Fibroblast of mammary gland (primary cell): Measurements from ENCODE around the gene SH2D2A.

ENCODE experiments used
- DNase-seq: peaks from one replicate; pipeline ENCODE4 v3.0.0-alpha.2; 2010; ENCODE audit warnings: low read depth
- H3K4me3 ChIP-seq: 2 replicates; pipeline ENCODE4 v1.5.1; 2011; ENCODE audit warnings: low read depth, mild to moderate bottlenecking, low read length, moderate library complexity; ENCODE audit not compliant: control insufficient read depth
- TF ChIP-seq, protein P1 (sequence below): conservative IDR thresholded peaks from 2 replicates; pipeline ENCODE4 v1.5.1; 2011; ENCODE audit warnings: low read depth, low read length, inconsistent platforms; ENCODE audit not compliant: control insufficient read depth, insufficient read depth

Gene SH2D2A

DNA sequence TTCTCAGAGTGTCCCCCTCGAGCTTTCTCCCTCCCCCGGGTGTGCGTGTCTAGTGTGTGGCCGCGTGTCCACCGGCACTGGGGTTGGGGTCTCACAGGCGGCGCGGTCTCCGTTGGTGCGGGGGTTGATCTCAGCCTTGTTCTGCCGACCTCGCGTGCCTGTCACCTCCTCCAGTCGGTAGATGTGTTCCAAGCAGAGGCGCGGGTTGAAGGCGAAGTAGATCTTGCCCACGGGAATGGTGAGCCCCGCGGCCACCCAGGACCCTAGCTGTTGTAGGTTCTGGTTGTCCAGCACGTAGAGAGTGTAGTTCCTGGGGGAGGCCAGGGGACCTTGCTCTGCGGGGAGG lies 32.5 kb upstream of the SH2D2A start:
- DNase-seq = no peak
- no peak overlapping the region for H3K4me3 ChIP-seq
- TF ChIP-seq, protein P1, sequence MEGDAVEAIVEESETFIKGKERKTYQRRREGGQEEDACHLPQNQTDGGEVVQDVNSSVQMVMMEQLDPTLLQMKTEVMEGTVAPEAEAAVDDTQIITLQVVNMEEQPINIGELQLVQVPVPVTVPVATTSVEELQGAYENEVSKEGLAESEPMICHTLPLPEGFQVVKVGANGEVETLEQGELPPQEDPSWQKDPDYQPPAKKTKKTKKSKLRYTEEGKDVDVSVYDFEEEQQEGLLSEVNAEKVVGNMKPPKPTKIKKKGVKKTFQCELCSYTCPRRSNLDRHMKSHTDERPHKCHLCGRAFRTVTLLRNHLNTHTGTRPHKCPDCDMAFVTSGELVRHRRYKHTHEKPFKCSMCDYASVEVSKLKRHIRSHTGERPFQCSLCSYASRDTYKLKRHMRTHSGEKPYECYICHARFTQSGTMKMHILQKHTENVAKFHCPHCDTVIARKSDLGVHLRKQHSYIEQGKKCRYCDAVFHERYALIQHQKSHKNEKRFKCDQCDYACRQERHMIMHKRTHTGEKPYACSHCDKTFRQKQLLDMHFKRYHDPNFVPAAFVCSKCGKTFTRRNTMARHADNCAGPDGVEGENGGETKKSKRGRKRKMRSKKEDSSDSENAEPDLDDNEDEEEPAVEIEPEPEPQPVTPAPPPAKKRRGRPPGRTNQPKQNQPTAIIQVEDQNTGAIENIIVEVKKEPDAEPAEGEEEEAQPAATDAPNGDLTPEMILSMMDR = no peak

DNA sequence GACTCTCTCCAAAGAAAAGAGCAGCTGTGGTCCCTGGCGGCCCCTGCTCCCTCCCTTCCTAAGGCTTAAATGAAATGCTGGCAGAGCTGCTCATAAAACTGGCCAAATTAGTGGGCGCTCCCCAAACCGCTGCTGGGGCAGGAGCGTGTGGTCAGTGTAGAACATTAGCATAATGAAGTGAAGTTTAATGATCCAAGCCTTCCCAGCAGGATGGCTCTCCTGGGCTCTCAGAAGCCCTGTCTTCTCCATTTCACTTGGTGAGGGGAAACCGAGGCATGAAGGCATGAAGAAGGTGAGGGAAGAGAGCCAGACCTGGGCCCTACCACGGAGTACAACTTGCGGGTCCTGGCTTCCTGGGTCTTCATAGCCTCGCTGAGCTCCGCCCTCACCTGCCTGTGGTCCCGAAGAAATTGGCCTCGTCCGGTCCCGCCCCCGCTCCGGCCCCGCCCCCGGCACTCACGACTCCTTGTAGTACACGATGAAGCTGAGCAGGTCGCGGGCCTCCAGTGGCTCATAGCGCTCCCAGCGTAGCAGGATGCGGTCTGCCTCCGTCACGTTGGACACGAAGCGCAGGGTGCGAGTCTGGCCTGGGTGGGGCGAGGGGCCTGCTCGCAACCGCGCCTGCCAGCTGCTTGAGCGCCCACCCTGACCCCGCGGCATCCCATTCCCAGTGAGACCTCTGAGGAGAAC lies 32.0 kb upstream of the SH2D2A start:
- H3K4me3 ChIP-seq = no peak overlapping the region
- no peak for DNase-seq
- TF ChIP-seq, protein P1 = no peak

DNA sequence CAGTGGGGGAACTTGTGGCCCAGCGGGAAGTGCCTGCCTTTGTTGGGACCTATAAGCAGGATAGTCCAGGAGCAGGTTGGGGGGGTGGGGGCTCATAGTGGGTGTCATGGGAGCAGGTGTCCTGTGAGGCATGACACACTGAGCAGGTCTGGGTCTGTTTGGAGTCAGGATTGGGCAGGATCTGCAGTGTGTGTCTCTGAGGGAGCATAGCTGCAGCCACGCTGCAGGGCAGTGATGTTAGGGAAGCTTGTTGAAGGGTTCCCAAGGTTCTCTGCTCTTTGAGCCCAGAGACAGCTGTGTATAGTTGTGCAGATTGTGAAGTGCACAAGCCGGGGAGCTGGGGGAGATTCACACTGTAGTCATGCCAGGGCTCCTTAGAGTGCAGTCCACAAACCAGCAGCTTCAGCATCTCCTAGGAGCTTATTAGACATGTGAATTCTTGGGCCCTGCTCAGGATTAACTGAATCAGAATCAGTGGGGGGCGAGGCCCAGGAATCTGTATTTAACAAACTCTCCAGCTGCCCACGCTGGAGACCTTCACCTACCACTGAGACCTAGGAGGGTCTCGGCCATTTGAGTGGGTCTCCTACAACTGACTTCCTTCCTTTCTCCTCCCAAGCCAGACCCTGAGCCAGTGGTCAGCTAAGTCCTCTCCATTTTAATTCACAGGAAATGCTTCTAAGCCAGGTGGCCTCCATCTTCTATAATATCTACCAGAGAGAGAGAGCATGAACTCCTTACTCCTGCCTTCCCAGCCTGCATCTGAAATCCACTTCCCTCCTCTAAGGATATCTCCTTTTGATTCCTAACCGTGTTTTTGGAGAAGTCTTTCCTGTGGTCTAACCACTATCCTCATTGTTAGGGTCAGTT lies 31.2 kb upstream of the SH2D2A start:
- no peak overlapping the region for H3K4me3 ChIP-seq
- TF ChIP-seq, protein P1 = no peak
- DNase-seq = no peak

DNA sequence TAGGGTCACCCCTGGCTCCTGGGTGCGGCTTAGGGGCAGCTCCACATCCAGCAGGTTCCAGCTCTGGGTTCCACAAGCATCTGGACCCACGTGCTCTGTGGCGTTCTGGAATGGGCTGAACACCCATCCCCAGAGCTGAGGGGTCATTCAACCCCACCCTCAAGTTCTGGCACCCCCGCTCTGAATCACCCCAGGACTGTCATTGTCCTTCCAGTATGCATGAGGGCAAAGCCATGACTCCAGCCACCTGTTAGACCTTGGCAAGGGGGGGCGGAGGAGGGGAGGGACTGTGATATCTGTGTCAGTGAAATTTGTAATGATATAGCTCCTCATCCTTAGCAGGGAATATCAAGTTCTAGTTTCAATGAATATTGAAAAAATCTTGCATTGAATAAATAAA lies 30.0 kb upstream of the SH2D2A start:
- no peak for DNase-seq
- no peak overlapping the region for H3K4me3 ChIP-seq
- TF ChIP-seq, protein P1 = no peak

DNA sequence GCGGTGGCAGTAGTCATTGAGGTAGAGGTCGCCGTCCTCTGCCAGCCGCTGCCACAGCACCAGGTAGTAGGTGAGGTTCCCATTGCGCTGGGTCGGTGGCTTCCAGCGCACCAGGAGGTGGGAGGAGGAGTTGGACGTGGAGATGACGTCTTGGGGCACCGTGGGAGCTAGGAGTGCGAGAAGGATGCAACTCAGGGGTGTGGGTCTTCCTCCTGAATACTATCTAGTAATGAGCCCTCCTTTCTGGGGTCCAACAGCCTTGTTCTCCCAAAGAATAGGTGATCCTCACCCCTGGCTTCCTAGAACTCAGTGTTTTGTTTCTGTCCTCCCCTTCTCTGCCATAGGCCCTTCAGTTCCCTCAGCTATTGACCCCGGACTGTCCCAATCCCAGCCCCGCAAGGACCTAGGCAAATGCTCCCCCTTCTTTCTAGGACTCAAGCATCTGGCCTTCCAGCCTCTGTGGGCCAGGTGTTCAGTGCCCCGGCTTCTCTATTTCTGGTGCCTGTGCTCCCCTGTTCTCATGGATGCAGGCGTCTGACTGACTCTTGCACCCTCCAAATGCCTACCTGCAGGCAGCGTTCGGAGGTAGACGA lies 29.4 kb upstream of the SH2D2A start:
- no peak for DNase-seq
- no peak overlapping the region for H3K4me3 ChIP-seq
- TF ChIP-seq, protein P1 = no peak

DNA sequence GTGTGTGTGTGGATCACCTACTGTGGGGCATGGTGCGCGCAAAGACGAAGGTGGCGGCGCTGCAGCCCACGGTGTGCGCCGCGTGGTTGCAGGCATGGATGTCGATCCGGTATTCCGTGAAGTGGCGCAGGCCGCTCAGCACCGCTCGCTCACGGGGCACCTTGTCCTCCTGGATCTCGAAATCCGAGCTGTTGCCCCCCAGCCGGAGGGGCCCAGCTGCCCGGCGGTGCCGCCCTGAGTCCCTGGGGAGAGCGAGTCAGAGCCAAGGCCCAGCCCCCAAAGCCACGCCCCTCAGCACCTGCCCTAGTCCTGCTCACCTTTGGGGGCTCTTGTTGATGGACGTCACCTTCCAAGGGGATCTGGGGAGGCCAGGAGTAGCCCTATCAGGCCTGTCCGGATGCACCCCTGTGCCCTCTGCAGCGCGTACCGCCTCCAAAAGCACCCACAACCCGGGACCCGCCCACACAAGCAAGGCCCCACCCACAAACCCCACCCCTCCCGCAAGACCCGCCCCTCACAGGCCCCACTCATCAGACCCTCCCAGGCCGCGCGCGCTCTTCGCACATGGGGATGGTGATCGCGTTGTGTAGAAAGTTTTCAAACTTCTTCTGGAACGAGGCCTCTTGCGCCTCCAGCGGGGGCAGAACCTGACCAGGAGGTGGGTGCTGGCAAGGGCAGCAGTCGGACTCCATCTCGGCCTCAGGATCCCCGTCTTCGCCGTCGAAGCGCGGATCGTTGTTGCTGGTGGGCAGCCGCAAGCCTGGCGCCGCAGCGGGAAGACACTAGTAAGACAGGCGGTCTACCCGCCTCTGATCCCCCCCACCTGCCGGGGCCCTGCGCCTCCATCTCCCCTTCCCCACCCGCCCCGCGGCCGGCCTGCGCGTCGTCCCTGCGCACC lies 28.7 kb upstream of the SH2D2A start:
- DNase-seq = no peak
- H3K4me3 ChIP-seq = no peak overlapping the region
- TF ChIP-seq, protein P1 = no peak
